Esophagus muscularis mucosa (tissue), 3 donors: ENCODE measurements around the gene DOK7.
"Not testable (repeated sequence)": the region's sequence is repeated elsewhere in the genome, so short reads cannot be mapped to it uniquely, and the experiment has no call there.

Experiments
- CTCF ChIP-seq, 3 experiments: fragments of 200-600 bp in 2 of 3; fragments of 450-650 bp in 1 of 3; sonication (generic) in 2 of 3; IDR thresholded peaks; one replicate each; pipeline ENCODE4 v1.5.1; 2017 to 2019; ENCODE audit warnings: antibody characterized with exemption in 3 of 3, mild to moderate bottlenecking in 2 of 3, moderate library complexity in 1 of 3
- POLR2A ChIP-seq: fragments of 450-650 bp; IDR thresholded peaks from one replicate; pipeline ENCODE4 v1.6.1; 2017; ENCODE audit warnings: antibody characterized with exemption, moderate library complexity, mild to moderate bottlenecking, low read depth

DNA sequence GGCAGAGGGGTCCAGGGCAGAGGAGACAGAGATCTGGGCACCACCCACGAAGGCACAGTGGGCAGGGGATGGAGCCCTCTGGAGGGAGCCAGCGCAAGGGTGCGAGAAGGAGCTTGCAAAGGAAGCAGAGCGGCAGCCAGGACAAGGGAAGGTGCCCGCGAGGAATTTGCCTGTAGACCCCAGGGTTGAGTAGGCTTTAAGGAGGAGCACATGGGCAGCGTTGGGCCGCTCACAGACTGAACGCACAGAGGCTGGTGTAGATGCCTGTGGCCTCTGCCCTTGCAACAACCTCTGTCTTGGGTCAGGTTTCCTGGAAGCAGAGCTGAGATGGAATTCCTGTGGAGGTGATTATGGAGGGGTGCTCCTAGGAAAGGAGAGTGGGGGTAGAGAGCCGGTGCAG, 72.7 kb downstream of the DOK7 start:
- TF ChIP-seq CTCF (IDR thresholded peaks at IDR 0.05); POLR2A: not testable (repeated sequence)
